GM19351 (cell line): ENCODE data around the gene PLXNA2.
A peak's percentile ranks its signal among the peaks of the same experiment; 100 is the strongest.

Source experiments
- ATAC-seq: cut with Tn5 transposase; IDR thresholded peaks from one replicate; pipeline ENCODE4 v1.9.1; 2021; ENCODE audit warnings: mild to moderate bottlenecking, moderate library complexity; ENCODE audit not compliant: unreplicated experiment

Gene PLXNA2

DNA sequence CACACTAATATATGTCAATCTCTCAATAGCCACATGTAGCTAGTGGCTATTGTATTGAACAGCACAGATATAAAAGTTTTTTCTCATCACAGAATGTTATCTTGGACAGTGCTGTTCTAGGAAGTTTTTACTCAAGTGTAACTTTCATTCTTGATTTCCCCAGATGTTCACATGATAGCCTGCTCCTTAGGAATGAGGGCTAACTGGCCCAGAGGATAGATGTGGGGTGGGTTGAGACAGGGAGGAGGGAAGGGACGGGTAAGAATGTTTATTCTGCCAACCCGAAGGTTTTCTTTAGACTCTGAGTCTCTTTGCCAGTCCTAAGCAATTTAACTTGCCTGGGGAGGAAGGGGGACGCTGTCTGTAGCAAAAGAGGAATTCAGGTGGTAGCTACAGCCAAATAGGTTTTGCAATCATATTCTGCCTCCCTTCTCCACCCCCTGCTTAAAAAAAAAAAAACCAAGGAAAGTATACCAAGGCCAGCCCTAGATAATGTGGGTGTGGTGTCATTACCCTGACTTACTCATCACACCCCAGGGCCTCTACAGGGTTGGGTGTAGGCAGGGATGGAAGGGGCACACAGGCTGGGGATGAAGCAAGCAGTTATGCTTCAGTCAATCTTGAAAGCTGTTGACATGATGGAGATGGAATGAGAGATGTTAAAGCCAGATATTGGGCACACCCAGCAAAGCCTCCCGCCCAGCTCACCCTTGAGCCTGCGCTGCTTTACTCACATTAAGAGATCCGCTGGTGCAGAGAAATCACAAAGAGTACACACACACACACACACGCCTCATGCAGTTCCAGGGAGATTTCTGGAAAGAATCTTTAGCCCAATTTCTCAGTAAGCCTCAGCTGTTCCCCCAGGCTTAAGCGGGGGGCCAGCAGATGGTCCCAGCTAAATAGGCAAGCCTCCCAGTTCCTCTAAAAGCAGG lies 59.9 kb downstream of the PLXNA2 start:
- ATAC-seq, result no peak

DNA sequence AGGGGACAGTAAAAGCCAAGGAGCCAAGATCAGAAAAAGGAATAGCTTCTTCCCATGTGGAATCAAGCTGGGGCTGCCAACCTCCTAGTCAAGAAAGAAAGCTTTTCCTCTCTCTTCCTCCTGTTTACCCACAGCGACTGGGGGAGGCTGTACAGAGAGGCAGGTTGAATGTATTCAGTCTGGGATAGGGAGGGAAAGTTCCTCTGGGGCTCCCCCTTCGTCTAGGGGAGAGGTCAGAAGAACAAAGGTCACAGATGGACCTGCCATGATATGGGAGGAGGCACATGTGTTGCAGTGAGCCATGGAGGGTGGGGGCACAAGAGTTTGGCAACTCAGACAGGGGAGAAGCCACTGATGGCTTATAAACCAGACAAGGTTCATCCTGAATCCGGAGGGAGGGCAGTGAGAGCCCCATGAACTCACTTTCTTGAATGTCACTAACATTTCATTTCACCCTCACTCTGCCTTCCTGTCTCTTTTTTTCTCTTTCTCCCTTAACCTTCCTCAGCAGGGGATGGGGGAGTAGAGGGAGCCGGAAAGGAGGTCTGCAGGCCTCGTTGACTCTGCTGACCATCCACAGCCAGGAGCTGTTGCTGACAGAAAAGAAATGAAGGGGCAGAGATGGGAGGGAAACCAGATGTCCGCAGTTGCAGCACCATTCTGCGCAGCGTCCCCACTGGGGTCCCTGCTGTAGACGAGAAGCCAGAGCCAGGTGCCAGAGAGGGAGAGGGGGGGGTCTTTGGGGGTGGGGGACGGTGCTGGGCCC lies 61.1 kb downstream of the PLXNA2 start:
- ATAC-seq, result no peak

DNA sequence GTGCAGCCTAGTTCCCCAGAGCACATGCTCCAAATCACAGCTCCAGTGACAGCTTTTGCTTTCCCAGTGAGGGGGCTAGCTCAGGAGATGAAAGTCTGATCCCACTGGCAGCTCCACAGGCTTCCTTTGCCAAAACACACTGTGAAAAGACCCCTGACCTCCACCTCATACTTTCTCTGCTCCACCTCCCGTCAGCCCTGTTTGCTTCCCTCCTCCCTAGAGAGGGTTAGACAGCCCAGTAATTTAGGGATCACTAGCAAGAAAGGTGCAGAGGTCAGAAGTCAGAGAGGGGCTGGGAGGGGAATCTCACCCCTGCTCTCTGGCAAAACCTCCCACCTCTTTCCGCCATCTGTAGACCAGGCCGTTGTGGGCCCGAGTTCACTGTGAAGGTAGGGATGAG lies 62.8 kb downstream of the PLXNA2 start:
- no peak for ATAC-seq

DNA sequence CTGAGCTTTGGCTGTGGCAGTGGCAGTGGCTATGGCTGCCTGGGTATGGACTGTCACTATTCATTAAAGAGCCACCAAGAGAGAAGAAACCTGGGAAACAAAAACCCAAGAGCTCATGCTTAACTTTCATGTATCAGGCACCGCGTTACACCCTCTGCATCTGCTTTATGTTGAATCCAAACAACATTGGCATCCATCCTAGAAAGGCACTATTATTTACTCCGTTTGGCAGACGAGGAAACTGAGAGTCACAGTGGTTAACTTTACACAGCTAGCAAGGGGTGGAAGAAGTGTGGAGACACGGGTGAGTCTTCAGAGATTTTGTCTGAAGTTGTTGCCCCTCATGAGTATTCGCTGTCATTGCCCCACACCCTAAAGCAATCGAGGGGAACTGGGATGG lies 63.8 kb downstream of the PLXNA2 start:
- no peak for ATAC-seq

DNA sequence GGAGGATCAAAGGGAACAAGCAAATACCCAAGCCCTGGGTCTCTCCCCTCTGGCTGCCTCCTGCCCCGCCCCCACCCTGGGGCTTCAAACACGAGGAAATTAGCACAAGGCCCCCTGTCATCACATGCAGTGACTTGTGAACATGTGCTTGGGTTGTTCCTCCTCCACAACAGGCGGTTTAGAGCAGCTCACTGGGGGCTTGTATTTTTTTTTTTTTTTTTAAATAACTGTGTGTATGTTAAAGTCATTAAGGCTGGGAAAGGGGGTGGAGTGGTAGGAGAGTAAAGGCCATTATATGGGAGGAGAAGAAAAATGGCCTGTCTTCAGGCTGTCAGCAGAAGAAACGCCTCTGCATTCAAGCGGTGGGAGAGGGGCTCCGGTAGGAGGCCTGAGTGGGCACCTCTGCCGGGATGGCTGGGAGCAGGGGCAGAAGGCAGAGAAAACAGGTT lies 64.2 kb downstream of the PLXNA2 start:
- no peak for ATAC-seq

DNA sequence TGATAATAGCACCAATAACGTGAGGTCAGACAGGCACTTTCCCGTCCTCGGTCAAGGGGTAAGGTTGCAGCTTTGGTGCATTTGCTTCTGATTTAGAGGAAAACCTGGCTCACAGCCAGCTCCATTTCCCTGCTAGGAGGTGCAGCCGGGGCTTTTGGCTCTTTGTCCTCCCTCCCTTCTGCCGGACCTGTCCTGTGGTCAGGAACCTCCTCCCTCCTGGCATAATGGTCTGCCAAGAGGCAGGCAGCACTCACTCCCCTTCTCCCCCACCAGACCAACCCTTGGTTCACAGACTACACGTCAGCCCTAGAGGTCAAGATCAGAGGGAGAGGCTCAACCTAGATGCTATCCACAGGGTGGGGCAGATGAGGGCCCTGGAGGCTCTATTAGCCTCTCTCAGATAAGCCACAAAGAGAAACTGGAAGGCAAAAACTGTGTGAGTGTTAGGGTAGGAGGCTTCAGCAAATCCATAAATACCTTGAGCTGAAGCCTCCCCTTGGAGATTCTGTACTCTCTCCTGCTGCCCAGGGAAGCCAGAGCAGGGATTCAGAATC lies 64.8 kb downstream of the PLXNA2 start:
- ATAC-seq, result no peak

DNA sequence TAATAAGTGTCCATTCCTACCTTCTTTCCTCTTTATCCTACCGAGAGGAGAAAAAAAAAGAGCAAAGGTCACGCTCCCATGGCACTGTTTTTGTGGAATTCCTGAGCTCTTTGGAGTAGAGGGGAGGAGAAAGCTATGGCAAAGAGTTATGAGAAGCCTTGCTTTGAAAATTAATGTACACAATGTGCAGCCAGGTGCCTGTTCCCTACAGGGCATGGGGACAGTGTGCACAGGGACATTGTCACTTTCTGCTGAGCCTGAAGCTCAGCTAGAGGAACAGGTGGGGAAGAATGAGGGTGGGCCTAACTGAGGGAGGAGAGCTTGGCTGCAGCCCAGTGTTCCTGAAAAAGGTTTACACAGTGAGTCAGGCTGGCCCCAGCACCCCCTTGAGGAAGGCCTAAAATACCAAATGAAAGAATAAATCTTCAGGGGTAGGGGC lies 66.1 kb downstream of the PLXNA2 start:
- ATAC-seq, result no peak

DNA sequence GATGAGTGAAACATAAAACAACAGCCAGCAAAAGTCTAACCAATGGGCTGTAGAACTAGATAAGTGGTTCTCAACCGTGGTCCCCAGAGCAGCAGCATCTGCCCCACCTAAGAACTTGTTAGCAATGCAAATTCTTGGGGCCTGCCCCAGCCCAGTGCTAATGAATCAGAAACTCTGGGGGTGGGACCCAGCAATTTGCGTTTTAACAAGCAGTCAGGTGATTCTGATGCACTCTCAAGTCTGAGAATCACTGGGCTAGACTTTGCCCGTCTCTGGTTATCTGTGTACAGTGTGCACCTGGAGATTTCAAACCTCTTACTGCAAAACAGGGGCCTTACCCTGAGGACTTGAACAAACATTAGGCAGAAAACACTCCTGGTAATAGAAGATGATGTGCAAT lies 66.5 kb downstream of the PLXNA2 start:
- ATAC-seq, result peak; percentile 92

DNA sequence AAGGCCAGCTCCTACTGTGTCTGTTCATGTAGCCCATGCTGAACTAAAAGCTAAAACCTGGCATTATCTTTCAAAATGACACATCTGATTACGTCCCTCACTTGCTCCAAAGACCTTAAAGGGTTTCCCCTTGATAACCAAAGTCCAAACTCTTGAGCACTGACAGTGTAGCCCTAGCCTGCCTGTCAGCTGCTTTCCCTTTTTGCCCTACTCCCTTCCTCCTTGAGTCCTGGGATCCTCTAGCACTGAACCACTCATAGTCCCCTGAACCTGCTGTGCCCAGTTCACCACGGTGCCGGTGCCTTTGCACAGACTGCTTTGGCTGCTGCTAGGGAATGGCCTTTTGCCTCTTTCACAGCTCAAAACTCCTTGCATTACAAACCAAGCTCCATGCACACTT lies 67.5 kb downstream of the PLXNA2 start:
- ATAC-seq, result no peak

DNA sequence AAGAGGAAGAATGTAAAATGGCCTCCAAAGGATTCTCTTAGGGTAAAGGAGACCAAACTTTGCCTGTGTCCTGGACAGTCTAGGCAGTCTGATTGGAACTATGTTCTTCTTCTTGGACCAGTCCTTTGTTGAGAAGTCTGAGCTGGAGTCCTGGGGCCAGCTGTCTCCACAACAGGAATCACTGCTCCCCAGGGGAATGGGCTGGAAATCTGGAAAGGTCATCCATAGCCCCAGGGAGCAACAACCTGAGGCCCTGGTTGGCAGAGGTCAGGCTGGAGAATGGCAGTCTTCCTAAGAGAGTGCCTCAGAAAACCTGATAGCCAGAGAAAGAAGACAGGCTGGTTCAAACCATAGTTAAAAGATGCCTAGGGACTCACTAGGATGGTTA lies 68.7 kb downstream of the PLXNA2 start:
- no peak for ATAC-seq

DNA sequence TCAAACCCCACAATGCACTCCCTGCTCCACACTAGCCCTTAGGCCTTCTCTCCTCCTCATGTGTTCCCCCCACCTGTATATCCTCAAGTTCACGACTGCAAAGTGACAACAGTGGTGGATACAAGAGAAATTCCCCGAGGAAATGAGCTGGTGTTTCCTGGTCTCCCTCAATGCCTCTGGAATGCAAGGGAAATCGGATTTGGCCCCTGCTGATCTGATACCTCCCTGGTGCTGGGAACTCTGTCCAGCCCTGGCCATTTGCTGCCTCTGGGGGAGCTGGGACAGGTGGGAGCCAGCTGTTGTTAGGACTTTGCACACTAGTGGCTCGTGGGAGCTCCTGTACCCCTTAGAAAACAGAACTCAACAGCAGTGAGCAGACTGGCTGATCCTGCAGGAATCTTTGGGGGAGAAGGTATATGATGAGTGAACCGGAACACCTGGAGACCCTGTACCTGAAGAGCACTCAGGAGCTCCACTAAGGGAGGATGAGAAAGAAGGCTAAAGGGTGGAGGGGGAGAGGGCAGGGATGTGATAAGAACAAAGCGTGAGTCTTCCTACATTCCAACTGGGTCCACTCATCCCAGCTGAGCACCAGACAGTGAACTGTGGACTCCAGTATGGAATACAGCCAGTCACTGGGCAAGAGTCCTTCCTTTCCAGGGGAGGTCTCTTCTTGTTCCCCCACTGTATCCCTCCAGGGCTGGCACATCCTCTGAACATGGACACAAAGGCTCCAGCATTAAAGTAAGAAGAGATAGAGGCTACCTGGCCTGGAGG lies 69.3 kb downstream of the PLXNA2 start:
- ATAC-seq, result no peak

DNA sequence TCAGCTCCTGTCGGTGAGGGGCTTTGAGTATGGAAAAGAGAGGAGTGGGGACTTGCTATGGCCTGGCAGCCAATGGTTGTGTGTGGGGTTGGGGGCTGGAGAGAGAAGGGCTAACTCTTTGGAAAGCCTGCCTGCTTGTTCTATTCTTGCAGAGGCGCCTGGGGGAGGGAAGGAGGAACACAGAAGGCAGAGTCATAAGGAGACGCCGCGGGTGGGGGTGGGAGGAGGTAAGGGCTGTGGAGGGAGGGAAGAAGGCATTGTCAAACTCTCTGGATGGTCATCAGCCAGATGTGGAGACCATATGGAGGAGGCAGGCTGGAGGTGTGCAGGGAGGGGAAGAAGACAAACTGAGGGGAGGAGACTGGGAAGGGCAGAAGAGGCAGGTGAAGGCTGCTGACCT lies 70.0 kb downstream of the PLXNA2 start:
- ATAC-seq, result no peak

DNA sequence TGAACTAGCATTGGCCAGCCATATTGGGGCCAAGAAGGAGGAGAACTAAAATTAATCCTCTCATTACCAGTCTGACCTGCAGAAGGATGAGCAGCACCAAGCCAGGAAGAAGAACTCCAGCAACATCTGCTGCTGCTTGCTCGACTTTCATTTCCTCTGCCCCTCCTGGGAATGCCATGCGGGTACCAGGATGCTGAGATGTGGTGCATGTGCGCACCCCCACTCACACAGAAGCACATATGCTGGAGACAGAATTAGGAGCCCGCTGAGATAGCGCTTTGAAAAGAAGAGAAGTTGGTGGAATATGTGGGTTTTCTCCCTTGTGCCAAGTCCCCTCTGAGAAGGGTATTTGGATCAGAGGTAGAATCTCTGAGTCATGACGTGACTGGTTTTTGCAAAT lies 70.4 kb downstream of the PLXNA2 start:
- no peak for ATAC-seq

DNA sequence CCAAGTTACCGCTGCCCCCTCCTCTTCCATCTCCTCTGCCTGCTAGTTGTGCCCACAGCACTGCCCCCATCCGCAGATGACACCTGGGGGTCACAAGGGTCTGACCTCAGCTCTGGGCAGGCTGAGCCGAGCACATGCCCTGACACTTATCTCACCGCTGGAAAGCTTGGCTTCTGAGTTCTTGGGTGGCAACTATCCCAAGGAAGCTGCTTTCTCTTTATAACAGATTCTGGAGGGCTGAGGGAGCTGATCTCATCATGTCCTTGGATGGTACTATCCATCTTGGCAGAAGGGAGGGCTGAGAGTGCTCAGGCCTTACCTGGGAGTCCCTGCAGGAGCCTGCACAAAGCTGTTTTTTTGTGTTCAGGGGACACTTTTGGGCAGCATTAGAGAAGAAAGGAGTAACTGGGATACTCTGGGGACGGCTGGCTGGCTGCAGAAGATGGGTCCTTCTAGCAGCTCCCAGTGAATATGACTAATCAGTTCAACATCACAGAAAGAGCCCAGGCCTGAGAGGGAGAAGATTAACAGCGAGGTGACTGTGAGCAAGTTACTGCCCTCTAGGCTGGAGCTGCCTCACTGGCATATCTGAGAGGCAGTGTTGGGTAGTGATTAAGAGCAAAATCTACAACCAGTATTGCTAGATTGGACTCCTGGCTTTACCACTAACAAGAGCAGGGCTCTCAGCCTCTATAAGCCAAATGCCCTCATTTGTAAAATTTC lies 71.6 kb downstream of the PLXNA2 start:
- ATAC-seq, result no peak

DNA sequence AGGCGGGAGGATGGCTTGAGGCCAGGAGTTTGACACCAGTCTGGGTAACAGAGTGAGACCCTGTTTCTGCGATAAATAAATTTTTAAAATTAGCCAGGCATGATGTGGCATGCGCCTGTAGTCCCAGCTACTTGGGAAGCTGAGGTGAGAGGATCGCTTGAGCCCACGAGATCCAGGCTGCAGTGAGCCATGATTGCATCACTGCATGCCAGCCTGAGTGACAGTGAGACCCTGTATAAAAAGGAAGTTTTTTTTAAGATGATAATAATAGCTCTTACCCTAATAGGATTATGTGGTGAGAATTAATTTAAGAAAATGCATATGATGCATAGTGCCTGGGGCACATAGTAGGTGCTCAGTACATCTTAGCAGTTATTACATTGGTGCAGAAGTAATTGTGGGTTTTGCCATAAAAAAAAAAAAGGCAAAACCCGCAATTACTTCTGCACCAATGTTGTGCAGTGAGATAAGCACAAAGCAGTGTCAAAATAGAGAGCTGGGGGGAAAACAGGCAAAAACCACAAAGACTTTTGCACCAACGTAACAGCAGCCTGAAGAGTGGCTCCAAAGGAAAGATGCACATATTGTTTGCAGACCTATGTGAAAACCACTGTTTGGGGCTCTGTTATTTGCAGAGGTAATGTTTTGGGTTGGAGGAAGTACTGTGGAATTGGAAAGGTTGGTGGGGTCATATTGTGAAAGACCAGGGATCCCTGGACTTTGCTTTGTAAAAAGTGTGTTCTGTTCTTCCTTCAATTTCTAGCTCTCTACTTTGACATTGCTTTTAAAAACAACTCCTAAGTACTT lies 72.4 kb downstream of the PLXNA2 start:
- ATAC-seq, result no peak

DNA sequence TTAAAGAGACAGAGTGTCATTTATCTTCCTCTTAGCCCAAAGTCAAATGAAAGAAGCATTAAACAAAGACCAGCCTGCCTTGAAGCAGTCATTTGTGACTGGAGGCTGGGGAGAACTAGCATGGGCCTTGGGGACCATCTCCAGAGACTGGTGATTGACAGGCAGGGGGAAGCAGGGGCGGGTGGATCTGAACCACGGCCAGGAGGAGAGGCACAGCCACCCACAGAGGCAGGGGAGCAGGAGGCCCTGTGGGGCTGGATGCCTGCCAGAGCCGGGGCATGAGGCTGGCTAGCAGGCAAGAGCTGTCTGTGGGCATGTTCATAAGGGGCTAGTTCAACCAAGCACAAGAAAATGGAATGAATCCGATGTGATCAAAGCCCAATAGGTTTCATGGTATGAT lies 73.9 kb downstream of the PLXNA2 start:
- ATAC-seq, result no peak

DNA sequence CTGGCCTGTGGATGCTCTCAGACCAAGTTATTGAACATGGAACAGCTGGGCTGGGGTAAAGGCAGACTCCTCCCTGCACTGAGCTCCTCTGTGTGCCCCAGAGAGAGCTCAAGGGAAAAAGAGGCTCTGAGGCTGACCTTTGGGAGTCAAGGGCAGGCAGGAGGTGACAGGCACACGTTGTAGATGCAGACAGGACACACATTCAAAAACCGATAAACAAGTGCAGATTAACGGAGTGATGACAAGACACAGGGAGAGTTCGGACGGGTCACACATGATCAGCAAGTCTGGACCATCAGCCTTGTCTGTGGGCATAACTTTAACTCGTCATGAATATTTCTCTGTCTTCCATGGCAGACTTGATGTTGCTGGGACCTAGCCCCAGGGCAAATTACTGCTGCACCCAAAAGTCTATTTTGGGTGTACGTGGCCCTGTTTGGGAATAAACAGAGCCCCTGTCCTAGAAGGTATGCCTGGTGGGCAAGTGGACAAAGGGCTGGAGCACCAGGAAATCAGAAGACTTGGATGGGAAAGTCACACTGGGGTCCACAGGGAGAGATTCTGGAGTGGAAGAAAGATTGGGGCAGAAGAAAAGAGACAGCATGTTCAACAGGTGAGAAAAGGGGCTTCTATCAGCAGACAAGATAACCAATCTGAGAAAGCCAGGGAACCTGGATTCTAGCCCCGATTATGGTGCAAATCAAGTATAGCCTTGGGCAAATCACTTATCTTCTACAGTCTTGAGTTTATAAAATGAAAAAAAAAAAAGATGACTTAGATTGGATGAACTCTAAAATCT lies 74.9 kb downstream of the PLXNA2 start:
- ATAC-seq, result no peak

DNA sequence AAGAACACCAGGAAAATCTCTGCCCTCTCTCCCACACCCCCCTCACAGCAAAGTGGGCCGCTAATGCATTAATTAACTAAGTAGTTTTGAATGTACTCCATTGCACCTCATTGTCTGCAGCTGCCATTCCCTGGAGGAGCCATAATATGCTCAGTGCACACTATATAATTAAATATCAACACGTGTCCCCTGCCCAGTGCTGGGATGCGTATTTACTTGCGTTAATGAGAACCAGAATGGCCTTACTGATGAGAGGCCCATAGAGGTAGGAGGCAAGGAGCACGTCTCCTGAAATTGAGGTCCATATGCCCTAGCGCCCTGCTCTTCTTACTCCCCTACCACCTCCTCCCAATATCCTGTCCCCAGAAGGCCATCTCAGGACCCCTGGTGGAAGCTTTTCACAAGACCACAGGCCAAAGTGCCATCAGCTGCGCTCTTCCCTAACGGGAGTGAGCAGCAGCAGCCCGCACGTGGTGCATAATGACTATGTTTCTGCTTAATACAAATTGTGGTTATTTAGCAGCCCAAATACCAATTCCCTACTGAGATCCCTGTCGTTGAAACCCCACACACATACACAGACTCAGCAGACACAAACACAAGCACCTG lies 76.8 kb downstream of the PLXNA2 start:
- ATAC-seq, result no peak
